GM12801 (cell line): ENCODE results near the gene SLC25A40.

ENCODE experiments used
- CTCF ChIP-seq: IDR thresholded peaks from one replicate; pipeline ENCODE4 v1.5.1; 2011; ENCODE audit warnings: control low read depth; ENCODE audit not compliant: insufficient read length; ENCODE audit errors: extremely low read depth

The SLC25A40 gene

GRCh38 chr7:87874066-87874465 lies 2.1 kb downstream of the SLC25A40 start:
- no peak for TF ChIP-seq CTCF

DNA sequence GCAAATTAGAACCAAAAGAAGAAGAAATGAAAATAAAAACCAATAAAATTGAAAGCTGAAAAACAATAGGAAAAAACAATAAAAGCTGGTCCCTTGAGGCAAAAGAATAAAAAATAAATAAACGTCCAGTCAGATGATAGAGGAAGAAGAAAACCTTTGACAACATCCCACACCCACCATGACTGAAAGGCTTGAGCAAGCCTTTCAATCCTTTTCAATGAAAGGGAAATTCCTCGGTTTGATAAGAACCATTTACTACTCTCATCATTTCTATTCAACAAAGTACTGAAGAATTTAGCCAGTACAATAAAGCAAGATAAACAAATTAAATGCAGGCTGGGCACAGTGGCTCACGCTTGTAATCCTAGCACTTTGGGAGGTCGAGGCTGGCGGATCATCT lies 3.8 kb downstream of the SLC25A40 start:
- TF ChIP-seq CTCF: no peak

DNA sequence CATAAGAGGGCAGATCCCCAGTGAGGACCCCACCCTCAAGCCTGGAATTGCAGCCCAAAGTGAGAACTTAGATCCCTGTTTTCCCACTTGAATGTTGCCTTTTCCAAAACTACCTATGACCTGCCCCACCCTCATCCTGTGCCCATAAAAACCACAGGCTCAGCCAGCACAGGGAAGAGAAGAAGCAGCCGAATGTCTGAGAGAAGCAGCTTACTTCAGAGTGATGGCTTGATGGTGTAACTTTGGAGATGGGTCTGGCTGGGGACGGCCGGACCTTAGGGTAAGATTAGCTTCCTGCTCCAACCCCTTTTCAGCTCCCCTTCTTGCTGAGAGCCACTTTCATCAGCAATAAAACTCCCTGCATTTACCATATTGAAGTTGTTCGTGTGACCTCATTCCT lies 5.7 kb downstream of the SLC25A40 start:
- TF ChIP-seq CTCF: no peak

GRCh38 chr7:87866089-87866488 lies 10.1 kb downstream of the SLC25A40 start:
- TF ChIP-seq CTCF: no peak

- TF ChIP-seq CTCF: no peak
These were observed 17.6 kb downstream of the SLC25A40 start for GRCh38 chr7:87858417-87859100.

GRCh38 chr7:87853237-87853864 lies 22.8 kb downstream of the SLC25A40 start:
- TF ChIP-seq CTCF: no peak

- no peak for TF ChIP-seq CTCF
These were observed 23.9 kb downstream of the SLC25A40 start for GRCh38 chr7:87852306-87852705.
